HepG2 (cell line): ENCODE measurements around the gene HOXD8. TPM values are rescaled to one million over a fixed set of nuclear protein-coding genes. Genes with fewer than 3 reads are reported as not detected.

Experiments used
- EZH2 ChIP-seq: conservative IDR thresholded peaks from 2 replicates; pipeline ENCODE4 v1.6.1; 2012; ENCODE audit warnings: mild to moderate bottlenecking, low read depth, low read length, moderate library complexity
- FOSL2 ChIP-seq: sonication (generic); formaldehyde crosslinking; IDR thresholded peaks from 2 replicates; pipeline ENCODE4 v1.4.0; 2020; ENCODE audit warnings: missing genetic modification reagents
- FUBP1 ChIP-seq: sonication (generic); formaldehyde crosslinking; IDR thresholded peaks from 2 replicates; pipeline ENCODE4 v1.5.1; 2020; ENCODE audit warnings: missing genetic modification reagents, mild to moderate bottlenecking, borderline replicate concordance
- IKZF5 ChIP-seq: IDR thresholded peaks from 2 replicates; pipeline ENCODE4 v1.6.1; 2018; ENCODE audit warnings: missing genetic modification reagents, mild to moderate bottlenecking, missing compliant biosample characterization
- REPIN1 ChIP-seq: sonication (generic); formaldehyde crosslinking; IDR thresholded peaks from 2 replicates; pipeline ENCODE4 v1.8.0; 2022; ENCODE audit warnings: missing genetic modification reagents, low read depth, mild to moderate bottlenecking, borderline replicate concordance
- SALL1 ChIP-seq: sonication (generic); formaldehyde crosslinking; IDR thresholded peaks from 2 replicates; pipeline ENCODE4 v1.8.0; 2022; ENCODE audit warnings: mild to moderate bottlenecking, missing genetic modification reagents
- THAP11 ChIP-seq: IDR thresholded peaks from 2 replicates; pipeline ENCODE4 v1.6.1; 2016; ENCODE audit warnings: missing biosample characterization, missing genetic modification reagents
- ZNF772 ChIP-seq: sonication (generic); formaldehyde crosslinking; IDR thresholded peaks from 2 replicates; pipeline ENCODE4 v1.5.0; 2020; ENCODE audit warnings: mild to moderate bottlenecking, missing genetic modification reagents
- ZSCAN25 ChIP-seq: sonication (generic); formaldehyde crosslinking; IDR thresholded peaks from 2 replicates; pipeline ENCODE4 v1.8.0; 2022; ENCODE audit warnings: mild to moderate bottlenecking, missing genetic modification reagents
- polyA plus RNA-seq, 8 experiments: library from polyadenylated mRNA; depleted of rRNA in 3 of 8; stranded (reverse) in 7 of 8; unstranded in 1 of 8; fragments of >200 nt; fragmentation: Illumina TruSeq in 4 of 8; extraction: Trizol in 4 of 8; gene quantifications; 2 replicates each; pipeline versions ENCODE4 v1.2.1 to v1.2.3, GENCODE V29; 2011 to 2016; ENCODE audit warnings: low read depth in 4 of 8, missing spikeins in 1 of 8, mixed read lengths in 1 of 8; ENCODE audit not compliant: insufficient read depth in 1 of 8
- total RNA-seq, 5 experiments: library from RNA; depleted of rRNA; stranded (reverse); fragments of >200 nt; fragmentation: Illumina TruSeq; extraction: Trizol; gene quantifications; 2 replicates each; pipeline ENCODE4 v1.2.3, GENCODE V29; 2016; ENCODE audit warnings: low read depth in 1 of 5
- TF ChIP-seq, protein P1 (sequence below): sonication (generic); formaldehyde crosslinking; IDR thresholded peaks from 2 replicates; pipeline ENCODE4 v1.4.0; 2020; ENCODE audit warnings: missing genetic modification reagents
- TF ChIP-seq, protein P2 (sequence below): sonication (generic); IDR thresholded peaks from 2 replicates; pipeline ENCODE4 v1.6.1; 2016; ENCODE audit warnings: low read depth, borderline replicate concordance
- TF ChIP-seq, protein P3 (sequence below), 2 experiments: sonication (generic) in 1 of 2; formaldehyde crosslinking in 1 of 2; IDR thresholded peaks; 2 replicates each; pipeline versions ENCODE4 v1.5.1 to v1.6.1; 2011 to 2020; ENCODE audit warnings: borderline replicate concordance in 1 of 2, low read depth in 1 of 2, low read length in 1 of 2, mild to moderate bottlenecking in 1 of 2, missing genetic modification reagents in 1 of 2, moderate library complexity in 1 of 2

The HOXD8 gene
- total and polyA plus RNA-seq, 2 of the 13 experiments (the other 11 are each of a cell fraction or from before 2014, with no cell fraction given), result not detected

- TF ChIP-seq, protein P1, sequence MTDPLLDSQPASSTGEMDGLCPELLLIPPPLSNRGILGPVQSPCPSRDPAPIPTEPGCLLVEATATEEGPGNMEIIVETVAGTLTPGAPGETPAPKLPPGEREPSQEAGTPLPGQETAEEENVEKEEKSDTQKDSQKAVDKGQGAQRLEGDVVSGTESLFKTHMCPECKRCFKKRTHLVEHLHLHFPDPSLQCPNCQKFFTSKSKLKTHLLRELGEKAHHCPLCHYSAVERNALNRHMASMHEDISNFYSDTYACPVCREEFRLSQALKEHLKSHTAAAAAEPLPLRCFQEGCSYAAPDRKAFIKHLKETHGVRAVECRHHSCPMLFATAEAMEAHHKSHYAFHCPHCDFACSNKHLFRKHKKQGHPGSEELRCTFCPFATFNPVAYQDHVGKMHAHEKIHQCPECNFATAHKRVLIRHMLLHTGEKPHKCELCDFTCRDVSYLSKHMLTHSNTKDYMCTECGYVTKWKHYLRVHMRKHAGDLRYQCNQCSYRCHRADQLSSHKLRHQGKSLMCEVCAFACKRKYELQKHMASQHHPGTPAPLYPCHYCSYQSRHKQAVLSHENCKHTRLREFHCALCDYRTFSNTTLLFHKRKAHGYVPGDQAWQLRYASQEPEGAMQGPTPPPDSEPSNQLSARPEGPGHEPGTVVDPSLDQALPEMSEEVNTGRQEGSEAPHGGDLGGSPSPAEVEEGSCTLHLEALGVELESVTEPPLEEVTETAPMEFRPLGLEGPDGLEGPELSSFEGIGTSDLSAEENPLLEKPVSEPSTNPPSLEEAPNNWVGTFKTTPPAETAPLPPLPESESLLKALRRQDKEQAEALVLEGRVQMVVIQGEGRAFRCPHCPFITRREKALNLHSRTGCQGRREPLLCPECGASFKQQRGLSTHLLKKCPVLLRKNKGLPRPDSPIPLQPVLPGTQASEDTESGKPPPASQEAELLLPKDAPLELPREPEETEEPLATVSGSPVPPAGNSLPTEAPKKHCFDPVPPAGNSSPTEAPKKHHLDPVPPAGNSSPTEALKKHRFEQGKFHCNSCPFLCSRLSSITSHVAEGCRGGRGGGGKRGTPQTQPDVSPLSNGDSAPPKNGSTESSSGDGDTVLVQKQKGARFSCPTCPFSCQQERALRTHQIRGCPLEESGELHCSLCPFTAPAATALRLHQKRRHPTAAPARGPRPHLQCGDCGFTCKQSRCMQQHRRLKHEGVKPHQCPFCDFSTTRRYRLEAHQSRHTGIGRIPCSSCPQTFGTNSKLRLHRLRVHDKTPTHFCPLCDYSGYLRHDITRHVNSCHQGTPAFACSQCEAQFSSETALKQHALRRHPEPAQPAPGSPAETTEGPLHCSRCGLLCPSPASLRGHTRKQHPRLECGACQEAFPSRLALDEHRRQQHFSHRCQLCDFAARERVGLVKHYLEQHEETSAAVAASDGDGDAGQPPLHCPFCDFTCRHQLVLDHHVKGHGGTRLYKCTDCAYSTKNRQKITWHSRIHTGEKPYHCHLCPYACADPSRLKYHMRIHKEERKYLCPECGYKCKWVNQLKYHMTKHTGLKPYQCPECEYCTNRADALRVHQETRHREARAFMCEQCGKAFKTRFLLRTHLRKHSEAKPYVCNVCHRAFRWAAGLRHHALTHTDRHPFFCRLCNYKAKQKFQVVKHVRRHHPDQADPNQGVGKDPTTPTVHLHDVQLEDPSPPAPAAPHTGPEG (CRISPR knock-in tag), result 0 out of 2 replicates have a peak, but pooled peaks have one; percentile 54
- TF ChIP-seq FOSL2 (CRISPR knock-in tag) (peak; percentile 17; the same call in 1 of the 2 replicates), ZSCAN25 (0 out of 2 replicates have a peak, but pooled peaks have one; percentile 38), SALL1 (CRISPR knock-in tag) (peak; percentile 81; the same call in 1 of the 2 replicates), THAP11 (CRISPR knock-in tag) (0 out of 2 replicates have a peak, but pooled peaks have one; percentile 30), EZH2 (peak; percentile 76; the same call in 1 of the 2 replicates), ZNF772 (CRISPR knock-in tag) (0 out of 2 replicates have a peak, but pooled peaks have one; percentile 30), FUBP1 (CRISPR knock-in tag) (peak; percentile 60; the same call in 1 of the 2 replicates), IKZF5 (CRISPR knock-in tag) (peak; percentile 69; the same call in 1 of the 2 replicates), REPIN1 (CRISPR knock-in tag) (peak; percentile 76)
- TF ChIP-seq, protein P2, sequence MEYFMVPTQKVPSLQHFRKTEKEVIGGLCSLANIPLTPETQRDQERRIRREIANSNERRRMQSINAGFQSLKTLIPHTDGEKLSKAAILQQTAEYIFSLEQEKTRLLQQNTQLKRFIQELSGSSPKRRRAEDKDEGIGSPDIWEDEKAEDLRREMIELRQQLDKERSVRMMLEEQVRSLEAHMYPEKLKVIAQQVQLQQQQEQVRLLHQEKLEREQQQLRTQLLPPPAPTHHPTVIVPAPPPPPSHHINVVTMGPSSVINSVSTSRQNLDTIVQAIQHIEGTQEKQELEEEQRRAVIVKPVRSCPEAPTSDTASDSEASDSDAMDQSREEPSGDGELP, result no peak
- TF ChIP-seq, protein P3, sequence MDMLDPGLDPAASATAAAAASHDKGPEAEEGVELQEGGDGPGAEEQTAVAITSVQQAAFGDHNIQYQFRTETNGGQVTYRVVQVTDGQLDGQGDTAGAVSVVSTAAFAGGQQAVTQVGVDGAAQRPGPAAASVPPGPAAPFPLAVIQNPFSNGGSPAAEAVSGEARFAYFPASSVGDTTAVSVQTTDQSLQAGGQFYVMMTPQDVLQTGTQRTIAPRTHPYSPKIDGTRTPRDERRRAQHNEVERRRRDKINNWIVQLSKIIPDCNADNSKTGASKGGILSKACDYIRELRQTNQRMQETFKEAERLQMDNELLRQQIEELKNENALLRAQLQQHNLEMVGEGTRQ (IDR thresholded peaks at IDR 0.05; ENCODE audit: low read depth, low read length), result no peak
- TF ChIP-seq, protein P3 (CRISPR knock-in tag; IDR thresholded peaks at IDR 0.05; ENCODE audit: borderline replicate concordance), result no peak
These were observed 41.2 kb upstream of the HOXD8 start (continued) for GRCh38 chr2:176088048-176088936.
